ENCODE measurements around the gene HMGCS2.
"Not testable (repeated sequence)": the region's sequence is repeated elsewhere in the genome, so short reads cannot be mapped to it uniquely, and the experiment has no call there.

The HMGCS2 gene

GRCh38 chr1:119724611-119725218 is 44.0 kb downstream of the HMGCS2 start:
- DNase-seq: no peak

GRCh38 chr1:119721896-119722295 is 46.8 kb downstream of the HMGCS2 start:
- no peak for DNase-seq

DNA sequence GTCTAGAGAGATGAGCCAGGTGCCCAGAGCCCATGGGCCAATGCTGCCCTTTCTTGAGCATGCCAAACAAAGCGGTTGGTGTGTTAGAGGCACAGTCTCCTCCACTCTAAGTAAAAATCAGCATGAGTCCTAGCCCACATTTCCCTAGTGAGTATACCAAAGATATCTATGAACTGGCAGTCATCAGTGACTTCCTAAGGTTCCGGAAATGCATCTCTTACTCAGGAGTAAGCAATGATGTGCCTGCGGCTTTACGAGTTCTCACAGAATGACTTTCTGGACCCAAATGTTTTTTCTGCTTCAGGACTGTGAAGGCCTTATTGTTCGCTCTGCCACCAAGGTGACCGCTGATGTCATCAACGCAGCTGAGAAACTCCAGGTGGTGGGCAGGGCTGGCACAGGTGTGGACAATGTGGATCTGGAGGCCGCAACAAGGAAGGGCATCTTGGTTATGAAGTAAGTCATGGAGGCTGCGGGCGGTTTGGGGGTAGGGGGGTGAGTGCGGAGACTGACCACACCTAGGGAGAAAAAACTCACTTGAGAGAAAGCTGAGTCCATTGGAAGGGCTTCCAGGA is 47.8 kb downstream of the HMGCS2 start:
- no peak for DNase-seq

DNA sequence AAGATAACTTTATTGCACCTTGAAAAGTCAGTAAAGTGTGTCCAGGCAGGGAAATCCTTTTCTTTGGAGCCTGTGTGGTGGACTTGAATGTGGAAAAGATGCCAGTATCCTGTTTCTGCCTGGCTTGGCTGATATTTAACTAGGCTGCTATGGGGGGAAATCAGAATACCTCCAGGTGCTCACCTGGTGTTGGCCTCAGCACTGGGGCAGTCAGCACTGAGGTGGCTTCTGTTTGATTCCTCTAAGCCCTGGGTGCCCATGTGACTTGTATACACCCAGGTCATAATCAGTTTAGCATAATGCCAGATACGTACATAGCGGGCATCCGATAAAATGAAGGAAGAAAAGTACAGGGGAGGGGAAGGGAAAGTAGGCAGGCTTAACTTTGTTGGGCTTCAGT is 49.7 kb downstream of the HMGCS2 start:
- DNase-seq: no peak

- DNase-seq: no peak
Measured at GRCh38 chr1:119718409-119718808, 50.3 kb downstream of the HMGCS2 start.

GRCh38 chr1:119715542-119715941 is 53.2 kb downstream of the HMGCS2 start:
- DNase-seq: no peak

DNA sequence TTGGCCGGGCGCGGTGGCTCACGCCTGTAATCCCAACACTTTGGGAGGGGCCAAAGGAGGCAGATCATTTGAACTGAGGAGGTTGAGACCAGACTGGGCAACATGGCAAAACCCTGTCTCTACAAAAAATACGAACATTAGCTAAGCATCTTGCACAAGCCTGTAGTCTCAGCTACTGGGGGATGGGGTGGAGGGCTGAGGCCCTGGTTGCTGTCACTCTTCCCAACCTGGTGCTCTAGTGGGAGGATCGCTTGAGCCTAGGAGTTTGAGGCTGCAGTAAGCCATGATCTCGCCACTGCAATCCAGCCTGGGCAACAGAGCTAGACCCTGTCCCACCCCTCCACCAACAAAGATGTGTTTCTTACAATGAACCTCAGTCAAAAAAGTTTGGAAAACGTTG is 54.1 kb downstream of the HMGCS2 start:
- no peak for DNase-seq

- DNase-seq: no peak
Measured at GRCh38 chr1:119713749-119714456, 54.8 kb downstream of the HMGCS2 start.

DNA sequence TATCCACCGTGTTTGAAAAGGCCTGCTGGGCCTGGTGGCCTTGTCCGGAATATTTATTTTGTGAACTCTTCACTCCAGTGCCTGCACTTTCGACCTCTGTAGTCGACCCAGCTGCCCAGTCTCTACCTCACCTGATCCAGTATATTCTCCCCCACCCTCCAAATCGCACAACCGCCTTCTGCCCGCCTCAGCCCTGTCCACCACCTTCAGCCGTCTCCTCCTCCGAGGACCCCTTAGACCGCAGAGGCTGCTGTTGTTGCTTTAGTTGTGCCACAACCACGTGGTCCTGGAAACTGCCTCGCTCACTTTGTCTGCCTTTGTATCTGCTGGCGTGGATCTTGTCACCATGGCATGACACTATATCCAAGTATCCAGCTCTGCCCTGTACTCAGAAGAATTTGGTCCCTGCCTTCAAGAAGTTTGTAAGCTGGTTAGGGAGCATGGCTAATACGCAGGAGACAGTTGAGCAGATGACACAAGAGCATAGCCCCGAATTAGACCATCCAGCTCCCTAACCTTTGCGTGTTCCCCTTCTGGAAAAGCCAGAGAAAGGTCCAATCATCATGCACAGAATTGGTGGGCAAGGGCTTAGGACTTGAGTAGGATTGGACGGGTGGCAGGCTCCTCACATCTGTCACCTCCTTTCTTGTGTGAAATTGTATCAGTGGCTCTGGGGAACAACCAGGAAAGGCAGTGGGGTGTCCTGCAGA is 55.5 kb downstream of the HMGCS2 start:
- no peak for DNase-seq

DNA sequence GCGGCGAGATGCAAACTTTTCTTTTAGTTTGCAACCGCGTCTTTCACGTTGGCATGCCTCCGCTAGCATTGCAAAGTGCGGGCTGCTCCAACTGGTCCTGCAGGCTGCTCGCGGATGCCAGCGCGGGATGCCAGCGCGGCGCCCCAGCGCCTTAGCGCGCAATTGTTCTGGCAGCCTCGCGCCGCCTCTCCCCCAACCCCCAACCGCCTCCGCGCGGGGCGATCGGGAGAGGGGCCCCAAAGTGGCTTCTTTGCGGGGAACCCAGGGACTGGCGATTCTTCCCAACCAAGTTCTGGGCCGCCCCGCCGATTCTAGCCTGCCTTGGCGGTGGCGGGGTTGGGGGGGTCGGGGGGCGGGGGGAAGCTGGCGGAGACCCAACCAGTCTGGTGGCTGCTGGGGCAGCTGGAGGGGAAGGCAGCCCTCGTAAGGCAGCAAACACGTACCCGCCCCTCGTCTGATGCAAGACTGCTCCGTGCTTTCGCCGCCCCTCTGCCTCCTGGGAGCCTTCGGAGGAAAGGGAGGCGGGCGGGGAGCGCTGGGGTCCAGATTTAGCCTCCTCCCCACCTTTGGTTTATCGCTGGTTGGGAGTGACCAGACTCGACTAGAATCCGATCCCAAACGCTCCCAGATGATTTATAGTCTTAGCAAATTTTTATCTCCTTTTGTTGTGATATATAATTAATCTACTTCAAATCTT is 56.2 kb downstream of the HMGCS2 start:
- no peak for DNase-seq

- DNase-seq: no peak
Measured at GRCh38 chr1:119711804-119712341, 56.8 kb downstream of the HMGCS2 start, which contains the start of gene PHGDH. TSS of gene PHGDH (plus strand) at chr1:119711934. CDS start at chr1:119712023, 89 bp downstream.

DNA sequence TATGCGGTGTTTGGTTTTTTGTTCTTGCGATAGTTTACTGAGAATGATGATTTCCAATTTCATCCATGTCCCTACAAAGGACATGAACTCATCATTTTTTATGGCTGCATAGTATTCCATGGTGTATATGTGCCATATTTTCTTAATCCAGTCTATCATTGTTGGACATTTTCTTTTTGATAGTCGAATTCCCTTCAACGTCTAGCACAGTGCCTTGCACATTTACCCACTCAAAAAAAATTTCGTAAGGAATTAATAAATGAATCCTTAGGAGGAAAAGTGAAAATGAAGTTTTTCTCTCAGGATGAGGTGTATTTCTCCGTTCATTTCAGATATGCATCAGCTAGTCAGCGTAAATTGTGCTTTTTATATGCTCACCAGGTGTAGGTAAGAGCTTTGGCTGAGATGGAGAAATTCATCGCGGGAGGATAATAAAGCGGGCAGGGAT is 57.3 kb downstream of the HMGCS2 start:
- DNase-seq: not testable (repeated sequence)

DNA sequence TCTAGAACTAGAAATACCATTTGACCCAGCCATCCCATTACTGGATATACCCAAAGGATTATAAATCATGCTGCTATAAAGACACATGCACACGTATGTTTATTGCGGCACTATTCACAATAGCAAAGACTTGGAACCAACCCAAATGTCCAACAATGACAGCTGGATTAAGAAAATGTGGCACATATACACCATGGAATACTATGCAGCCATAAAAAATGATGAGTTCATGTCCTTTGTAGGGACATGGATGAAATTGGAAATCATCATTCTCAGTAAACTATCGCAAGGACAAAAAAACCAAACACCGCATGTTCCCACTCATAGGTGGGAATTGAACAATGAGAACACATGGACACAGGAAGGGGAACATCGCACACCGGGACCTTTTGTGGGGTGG is 62.1 kb downstream of the HMGCS2 start:
- DNase-seq: not testable (repeated sequence)

GRCh38 chr1:119703666-119704450 is 64.8 kb downstream of the HMGCS2 start:
- no peak for DNase-seq

DNA sequence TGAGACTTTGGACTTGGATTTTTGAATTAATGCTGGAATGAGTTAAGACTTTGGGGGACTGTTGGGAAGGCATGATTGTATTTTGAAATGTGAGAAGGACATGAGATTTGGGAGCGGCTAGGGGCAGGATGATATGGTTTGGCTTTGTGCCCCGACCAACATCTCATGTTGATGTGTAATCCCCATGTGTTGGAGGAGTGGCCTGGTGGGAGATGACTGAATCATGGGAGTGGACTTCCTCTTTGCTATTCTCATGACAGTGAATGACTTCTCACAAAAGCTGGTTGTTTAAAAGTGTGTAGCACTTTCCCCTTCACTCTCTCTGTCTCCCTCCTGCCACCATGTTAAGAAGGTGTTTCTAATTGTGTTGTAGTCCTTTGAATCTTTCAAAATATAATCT is 66.3 kb downstream of the HMGCS2 start:
- no peak for DNase-seq

DNA sequence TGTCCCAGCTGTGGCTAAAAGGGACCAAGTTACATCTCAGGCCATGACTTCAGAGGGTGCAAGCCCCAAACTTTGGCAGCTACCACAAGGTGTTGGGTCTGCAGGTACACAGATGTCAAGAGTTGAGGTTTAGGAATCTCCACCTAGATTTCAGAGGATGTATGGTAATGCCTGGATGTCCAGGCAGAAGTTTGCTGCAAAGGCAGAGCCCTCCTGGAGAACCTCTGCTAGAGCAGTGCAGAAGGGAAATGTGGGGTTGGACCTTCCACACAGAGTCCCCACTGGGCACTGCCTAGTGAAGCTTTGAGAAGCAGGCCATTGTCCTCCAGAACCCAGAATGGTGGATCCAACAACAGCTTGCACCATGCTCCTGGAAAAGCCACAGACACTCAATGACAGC is 67.0 kb downstream of the HMGCS2 start:
- DNase-seq: no peak

GRCh38 chr1:119700326-119700725 is 68.4 kb downstream of the HMGCS2 start:
- no peak for DNase-seq

Measured in activated effector memory CD4-positive, alpha-beta T cell treated with Interleukin-2 at 50 U/mL for 16 hours (primary cell).